MCF 10A (cell line): ENCODE results near the gene URB1. TPM values are rescaled to one million over a fixed set of nuclear protein-coding genes. Genes with fewer than 3 reads are reported as not detected.

Experiments
- BruUV-seq: library from RNA; stranded (reverse); fragments of 400-500 nt; replicated peaks from 2 replicates; lab custom pipeline; 2021; lab: Mats Ljungman, UMichigan
- CTCF ChIA-PET: fragments of 300-600 bp; sonication (Branson Sonifier 250); formaldehyde crosslinking; extraction: SDS; loops from one replicate; lab custom pipeline; 2021; ENCODE audit warnings: antibody characterized with exemption, inconsistent platforms; lab: Yijun Ruan, JAX
- POLR2A ChIA-PET: fragments of 300-600, 350-650 bp; sonication (Branson Sonifier 250); formaldehyde crosslinking; extraction: SDS; loops from one replicate; lab custom pipeline; 2020; ENCODE audit warnings: antibody characterized with exemption, inconsistent platforms; lab: Yijun Ruan, JAX
- DNase-seq: peaks from one replicate; pipeline ENCODE4 v3.0.0-alpha.2; 2018; ENCODE audit not compliant: unreplicated experiment
- H3K27ac Mint-ChIP-seq: one replicate; pipeline ENCODE4 v1.8.0; 2022; ENCODE audit warnings: mild to moderate bottlenecking, low read depth, mixed read lengths; ENCODE audit not compliant: unreplicated experiment
- H3K27me3 Mint-ChIP-seq: one replicate; pipeline ENCODE4 v1.8.0; 2022; ENCODE audit warnings: mixed read lengths; ENCODE audit not compliant: insufficient read depth, unreplicated experiment
- H3K36me3 Mint-ChIP-seq: one replicate; pipeline ENCODE4 v1.8.0; 2022; ENCODE audit warnings: mild to moderate bottlenecking, moderate library complexity, mixed read lengths; ENCODE audit not compliant: insufficient read depth, unreplicated experiment
- H3K4me1 Mint-ChIP-seq: one replicate; pipeline ENCODE4 v1.8.0; 2022; ENCODE audit warnings: mixed read lengths; ENCODE audit not compliant: insufficient read depth, unreplicated experiment
- H3K4me3 Mint-ChIP-seq: one replicate; pipeline ENCODE4 v1.8.0; 2022; ENCODE audit warnings: mild to moderate bottlenecking, moderate library complexity, mixed read lengths; ENCODE audit not compliant: unreplicated experiment
- H3K9me3 Mint-ChIP-seq: one replicate; pipeline ENCODE4 v1.8.0; 2022; ENCODE audit warnings: mixed read lengths; ENCODE audit not compliant: unreplicated experiment
- CTCF ChIP-seq: fragments of 200-600 bp; IDR thresholded peaks from one replicate; pipeline ENCODE4 v1.8.0; 2022; ENCODE audit warnings: antibody characterized with exemption, mild to moderate bottlenecking; ENCODE audit not compliant: unreplicated experiment
- intact Hi-C: fragments of 100-400 bp; cut with micrococcal nuclease; formaldehyde crosslinking; loops from 2 replicates; pipeline ENCODE4 v1.14.1; 2022
- total RNA-seq: library from RNA; stranded (reverse); gene quantifications from 2 replicates; pipeline ENCODE4 v1.2.3, GENCODE V29; 2022

The URB1 gene
- total RNA-seq, 1 experiment from 2014 or later = 43.5 TPM

- POLR2A ChIA-PET = interaction anchor here (0.7 kb wide), 1 partner anchor 17 kb away, joined by 3 read pairs; no protein-coding TSS in a partner anchor
- peak overlapping the region; percentile 6 for H3K4me3 Mint-ChIP-seq
These were observed 3.3 kb downstream of the URB1 start for GRCh38 chr21:32389337-32390015.

GRCh38 chr21:32388306-32388705 is 4.5 kb downstream of the URB1 start:
- CTCF ChIA-PET = interaction anchor here (1.3 kb wide), 1 partner anchor 213 kb away, joined by 4 read pairs; no protein-coding TSS in a partner anchor
- no peaks in the 10 kb centered on the region for H3K27me3 Mint-ChIP-seq
- no peaks in the 10 kb centered on the region for H3K9me3 Mint-ChIP-seq
- peak overlapping the region; percentile 74 for H3K27ac Mint-ChIP-seq
- POLR2A ChIA-PET = interaction anchor here (0.8 kb wide), 1 partner anchor 17 kb away, joined by 3 read pairs; no protein-coding TSS in a partner anchor
- TF ChIP-seq CTCF = no peak
- H3K36me3 Mint-ChIP-seq = peaks cover 54% of the 10 kb centered on the region
- no peak overlapping the region for H3K4me3 Mint-ChIP-seq
- DNase-seq = no peak
- H3K4me1 Mint-ChIP-seq = peaks cover 58% of the 10 kb centered on the region
- intact Hi-C loops = no loop called here
- no TSS peak for BruUV-seq

More at GRCh38 chr21:32389337-32390015, 3.3 kb downstream of the URB1 start:
- TF ChIP-seq CTCF = no peak
- peak overlapping the region; percentile 0 for H3K27ac Mint-ChIP-seq
- CTCF ChIA-PET = interaction anchor here (1.3 kb wide), 1 partner anchor 212 kb away, joined by 3 read pairs; no protein-coding TSS in a partner anchor
- no peak for DNase-seq
- H3K9me3 Mint-ChIP-seq = no peaks in the 10 kb centered on the region
- peaks cover 42% of the 10 kb centered on the region for H3K36me3 Mint-ChIP-seq
- no peaks in the 10 kb centered on the region for H3K27me3 Mint-ChIP-seq
- peaks cover 58% of the 10 kb centered on the region for H3K4me1 Mint-ChIP-seq
- BruUV-seq = no TSS peak
- intact Hi-C loops = no loop called here

- BruUV-seq = no TSS peak
- DNase-seq = no peak
- TF ChIP-seq CTCF = no peak
- H3K4me1 Mint-ChIP-seq = peaks cover 58% of the 10 kb centered on the region
- intact Hi-C loops = no loop called here
- ChIA-PET CTCF (interaction anchor here (0.6 to 1.3 kb wide), 2 partner anchors 55 to 214 kb away, joined by 4 read pairs; no protein-coding TSS in a partner anchor), POLR2A (interaction anchor here (1.4 to 2.4 kb wide), 3 partner anchors 15 to 26 kb away, joined by 6 to 23 read pairs (median 8); partner anchors contain the start of gene EVA1C)
- H3K4me3 Mint-ChIP-seq = no peak overlapping the region
- H3K27ac Mint-ChIP-seq = peak overlapping the region; percentile 74
- no peaks in the 10 kb centered on the region for H3K9me3 Mint-ChIP-seq
- H3K27me3 Mint-ChIP-seq = no peaks in the 10 kb centered on the region
- peaks cover 65% of the 10 kb centered on the region for H3K36me3 Mint-ChIP-seq
These were observed 5.7 kb downstream of the URB1 start for GRCh38 chr21:32387151-32387550.

GRCh38 chr21:32386195-32386870 is 6.5 kb downstream of the URB1 start:
- Mint-ChIP-seq H3K4me3 (no peak overlapping the region), H3K4me1 (peaks cover 52% of the 10 kb centered on the region), H3K27ac (peak overlapping the region; percentile 74), H3K27me3 (no peaks in the 10 kb centered on the region), H3K36me3 (peaks cover 68% of the 10 kb centered on the region), H3K9me3 (no peaks in the 10 kb centered on the region)
- POLR2A ChIA-PET = interaction anchor here (0.6 to 2.4 kb wide), 7 partner anchors 10 to 226 kb away, joined by 3 to 23 read pairs (median 6); partner anchors contain the start of genes CFAP298 and EVA1C
- DNase-seq = peak; percentile 83
- no TSS peak for BruUV-seq
- CTCF ChIA-PET = interaction anchor here (0.6 to 2.0 kb wide), 6 partner anchors 19 to 652 kb away, joined by 3 to 6 read pairs (median 4); no protein-coding TSS in a partner anchor
- no peak for TF ChIP-seq CTCF
- intact Hi-C loops = no loop called here
